ENCODE results near the gene TMIGD1.
"Not testable (repeated sequence)": the region's sequence is repeated elsewhere in the genome, so short reads cannot be mapped to it uniquely, and the experiment has no call there.

The TMIGD1 gene

DNA sequence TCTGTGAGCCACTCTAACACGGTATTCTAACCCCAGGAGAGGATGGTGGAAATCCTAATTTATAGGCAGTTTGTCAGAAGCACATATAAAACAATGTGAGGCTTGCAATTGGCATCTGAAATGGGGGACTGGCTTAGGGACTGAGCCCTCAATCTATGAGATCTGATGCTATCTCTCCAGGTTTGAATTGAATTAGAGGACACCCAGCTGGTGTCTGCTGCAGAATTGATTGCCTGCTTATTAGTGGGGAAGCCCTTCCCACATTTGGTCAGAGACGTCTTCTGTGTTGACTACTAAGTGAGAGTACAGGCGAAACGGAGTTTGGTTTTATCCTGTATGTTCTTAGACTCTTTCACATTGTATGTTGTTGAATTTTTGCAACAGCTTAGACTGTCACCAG is 13.6 kb upstream of the TMIGD1 start:
- in situ Hi-C loops (cut with MboI; ENCODE audit: low sequenced_read_pairs) = no loop called here
- H3K9me3 ChIP-seq = no peaks in the 10 kb centered on the region
- H3K27me3 ChIP-seq (ENCODE audit: low read depth) = no peaks in the 10 kb centered on the region
- no peaks in the 10 kb centered on the region for H3K36me3 ChIP-seq (replicated peaks)
- H3K4me1 ChIP-seq = peaks cover 8% of the 10 kb centered on the region
- no peak for DNase-seq (ENCODE audit: low spot score in 2 of 2)
- no peak overlapping the region for H3K4me3 ChIP-seq

GRCh38 chr17:30346221-30346795 is 12.5 kb upstream of the TMIGD1 start:
- DNase-seq (ENCODE audit: low spot score in 2 of 2) = no peak
- in situ Hi-C loops (cut with MboI; ENCODE audit: low sequenced_read_pairs) = no loop called here

GRCh38 chr17:30345527-30346075 is 11.7 kb upstream of the TMIGD1 start:
- in situ Hi-C loops (cut with MboI; ENCODE audit: low sequenced_read_pairs) = no loop called here
- Histone ChIP-seq H3K9me3 (no peaks in the 10 kb centered on the region), H3K27me3 (ENCODE audit: low read depth) (no peaks in the 10 kb centered on the region), H3K4me3 (no peak overlapping the region), H3K36me3 (replicated peaks) (no peaks in the 10 kb centered on the region), H3K4me1 (peaks cover 8% of the 10 kb centered on the region)
- DNase-seq (ENCODE audit: low spot score in 2 of 2) = no peak

More at GRCh38 chr17:30346221-30346795, 12.5 kb upstream of the TMIGD1 start:
- Histone ChIP-seq H3K9me3 (no peaks in the 10 kb centered on the region), H3K27me3 (ENCODE audit: low read depth) (no peaks in the 10 kb centered on the region), H3K36me3 (replicated peaks) (no peaks in the 10 kb centered on the region), H3K4me1 (peaks cover 8% of the 10 kb centered on the region), H3K4me3 (no peak overlapping the region)

- Histone ChIP-seq H3K27me3 (ENCODE audit: low read depth) (no peaks in the 10 kb centered on the region), H3K4me3 (no peak overlapping the region), H3K4me1 (peaks cover 11% of the 10 kb centered on the region), H3K9me3 (no peaks in the 10 kb centered on the region), H3K36me3 (replicated peaks) (no peaks in the 10 kb centered on the region)
- DNase-seq (ENCODE audit: low spot score in 2 of 2) = peak in 1 of 2 experiments; percentile 31
- in situ Hi-C loops (cut with MboI; ENCODE audit: low sequenced_read_pairs) = no loop called here
Observed at GRCh38 chr17:30345089-30345433, 11.2 kb upstream of the TMIGD1 start.

GRCh38 chr17:30344283-30345088 is 10.6 kb upstream of the TMIGD1 start:
- Histone ChIP-seq H3K4me1 (peaks cover 11% of the 10 kb centered on the region), H3K4me3 (no peak overlapping the region), H3K36me3 (replicated peaks) (no peaks in the 10 kb centered on the region), H3K27me3 (ENCODE audit: low read depth) (no peaks in the 10 kb centered on the region), H3K9me3 (no peaks in the 10 kb centered on the region)
- DNase-seq (ENCODE audit: low spot score in 2 of 2) = peak in 1 of 2 experiments; percentile 34
- in situ Hi-C loops (cut with MboI; ENCODE audit: low sequenced_read_pairs) = no loop called here

GRCh38 chr17:30343796-30344195 is 9.9 kb upstream of the TMIGD1 start:
- in situ Hi-C loops (cut with MboI; ENCODE audit: low sequenced_read_pairs) = no loop called here
- no peak overlapping the region for H3K4me3 ChIP-seq
- peaks cover 11% of the 10 kb centered on the region for H3K4me1 ChIP-seq
- H3K27me3 ChIP-seq (ENCODE audit: low read depth) = no peaks in the 10 kb centered on the region
- no peaks in the 10 kb centered on the region for H3K9me3 ChIP-seq
- no peaks in the 10 kb centered on the region for H3K36me3 ChIP-seq (replicated peaks)
- DNase-seq (ENCODE audit: low spot score in 2 of 2) = no peak

- H3K36me3 ChIP-seq (replicated peaks); H3K27me3 ChIP-seq (ENCODE audit: low read depth); H3K9me3 ChIP-seq; in situ Hi-C loops (cut with MboI; ENCODE audit: low sequenced_read_pairs); H3K4me3 ChIP-seq; DNase-seq (ENCODE audit: low spot score in 2 of 2): not testable (repeated sequence)
- H3K4me1 ChIP-seq = peaks cover 11% of the 10 kb centered on the region
Observed at GRCh38 chr17:30343244-30343643, 9.4 kb upstream of the TMIGD1 start.

DNA sequence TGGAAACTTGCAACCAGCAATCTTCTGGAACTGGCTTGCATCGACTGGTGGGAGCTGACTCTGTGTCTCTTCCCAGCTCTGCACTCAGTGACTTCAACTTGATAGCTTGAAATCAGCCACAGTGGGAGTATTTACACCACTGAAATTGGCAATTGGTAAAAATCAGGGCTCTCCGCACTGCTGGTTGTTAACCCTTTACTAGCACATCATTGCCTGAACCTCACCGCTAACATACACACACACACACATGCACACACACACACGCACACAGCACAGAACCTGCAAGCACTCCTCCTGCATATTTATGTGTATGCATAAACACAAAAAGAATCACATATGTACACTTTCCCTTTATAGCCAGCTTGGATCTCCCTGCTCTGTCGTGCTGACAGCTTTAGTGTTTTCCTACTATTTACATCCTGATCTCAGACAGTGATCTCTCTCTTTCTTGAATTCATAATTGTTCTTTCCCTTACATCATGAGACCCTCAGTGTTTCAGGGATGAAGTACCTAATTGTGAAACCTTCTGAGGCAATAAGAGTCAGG is 7.9 kb upstream of the TMIGD1 start:
- no peaks in the 10 kb centered on the region for H3K9me3 ChIP-seq
- no peak overlapping the region for H3K4me3 ChIP-seq
- peaks cover 11% of the 10 kb centered on the region for H3K4me1 ChIP-seq
- H3K27me3 ChIP-seq (ENCODE audit: low read depth) = no peaks in the 10 kb centered on the region
- no peak for DNase-seq (ENCODE audit: low spot score in 2 of 2)
- no peaks in the 10 kb centered on the region for H3K36me3 ChIP-seq (replicated peaks)
- in situ Hi-C loops (cut with MboI; ENCODE audit: low sequenced_read_pairs) = no loop called here

GRCh38 chr17:30340801-30341356 is 7.0 kb upstream of the TMIGD1 start:
- in situ Hi-C loops (cut with MboI; ENCODE audit: low sequenced_read_pairs) = no loop called here
- Histone ChIP-seq H3K27me3 (ENCODE audit: low read depth) (no peaks in the 10 kb centered on the region), H3K4me3 (no peak overlapping the region), H3K9me3 (no peaks in the 10 kb centered on the region), H3K36me3 (replicated peaks) (no peaks in the 10 kb centered on the region), H3K4me1 (peaks cover 11% of the 10 kb centered on the region)
- DNase-seq (ENCODE audit: low spot score in 2 of 2) = no peak

DNA sequence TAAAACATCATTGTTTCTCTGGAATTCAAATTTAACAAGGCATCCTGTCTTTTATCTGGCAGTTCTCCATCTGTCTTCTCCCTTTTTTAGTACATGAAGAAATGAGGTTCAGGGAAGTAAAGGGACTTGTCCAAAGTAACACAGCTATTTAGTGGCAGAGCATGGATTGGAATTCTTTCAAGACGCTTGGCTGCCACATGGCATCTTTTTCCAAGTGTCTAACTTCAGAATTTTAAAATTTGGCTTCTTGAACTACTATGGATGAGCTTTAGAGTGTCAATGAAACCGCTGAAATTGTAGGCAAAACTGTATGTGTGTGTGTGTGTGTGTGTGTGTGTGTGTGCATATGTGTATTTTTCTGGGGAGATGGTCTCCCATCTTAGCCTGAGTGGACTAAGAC is 5.2 kb upstream of the TMIGD1 start:
- no peaks in the 10 kb centered on the region for H3K36me3 ChIP-seq (replicated peaks)
- peaks cover 3% of the 10 kb centered on the region for H3K4me1 ChIP-seq
- H3K4me3 ChIP-seq = no peak overlapping the region
- H3K27me3 ChIP-seq (ENCODE audit: low read depth) = no peaks in the 10 kb centered on the region
- in situ Hi-C loops (cut with MboI; ENCODE audit: low sequenced_read_pairs) = loop anchor here (10.0 kb wide), 1 partner anchor 234 kb away; no protein-coding TSS in a partner anchor
- no peak for DNase-seq (ENCODE audit: low spot score in 2 of 2)
- H3K9me3 ChIP-seq = no peaks in the 10 kb centered on the region

- no peak overlapping the region for H3K4me3 ChIP-seq
- H3K27me3 ChIP-seq (ENCODE audit: low read depth) = no peaks in the 10 kb centered on the region; the same call in 1 of the 2 replicates
- no peaks in the 10 kb centered on the region for H3K9me3 ChIP-seq
- peaks cover 3% of the 10 kb centered on the region for H3K4me1 ChIP-seq
- DNase-seq (ENCODE audit: low spot score in 2 of 2) = no peak
- in situ Hi-C loops (cut with MboI; ENCODE audit: low sequenced_read_pairs) = loop anchor here (10.0 kb wide), 1 partner anchor 233 kb away; no protein-coding TSS in a partner anchor
- no peaks in the 10 kb centered on the region for H3K36me3 ChIP-seq (replicated peaks)
Observed at GRCh38 chr17:30337393-30337999, 3.6 kb upstream of the TMIGD1 start.

GRCh38 chr17:30336369-30337171 is 2.7 kb upstream of the TMIGD1 start:
- no peaks in the 10 kb centered on the region for H3K9me3 ChIP-seq
- no peak overlapping the region for H3K4me3 ChIP-seq
- H3K4me1 ChIP-seq = peaks cover 3% of the 10 kb centered on the region
- in situ Hi-C loops (cut with MboI; ENCODE audit: low sequenced_read_pairs) = loop anchor here (10.0 kb wide), 1 partner anchor 232 kb away; no protein-coding TSS in a partner anchor
- no peaks in the 10 kb centered on the region; the same call in 1 of the 2 replicates for H3K27me3 ChIP-seq (ENCODE audit: low read depth)
- DNase-seq (ENCODE audit: low spot score in 2 of 2) = peak; percentile 79 to 80
- no peaks in the 10 kb centered on the region for H3K36me3 ChIP-seq (replicated peaks)

GRCh38 chr17:30334421-30334820 is 564 bp upstream of the TMIGD1 start:
- no peaks in the 10 kb centered on the region for H3K36me3 ChIP-seq (replicated peaks)
- DNase-seq (ENCODE audit: low spot score in 2 of 2) = no peak
- in situ Hi-C loops (cut with MboI; ENCODE audit: low sequenced_read_pairs) = loop anchor here (10.0 kb wide), 1 partner anchor 230 kb away; no protein-coding TSS in a partner anchor
- no peaks in the 10 kb centered on the region for H3K4me1 ChIP-seq
- H3K4me3 ChIP-seq = no peak overlapping the region
- H3K27me3 ChIP-seq (ENCODE audit: low read depth) = peaks cover 19% of the 10 kb centered on the region
- H3K9me3 ChIP-seq = no peaks in the 10 kb centered on the region

All from HAP-1 (cell line).